Stimulated activated CD8-positive, alpha-beta memory T cell treated with anti-CD3 and anti-CD28 coated beads, Interleukin-2, amount 100 ng/mL, for 48 hours (primary cell): ENCODE data around the gene ST6GALNAC4.
"Not testable (repeated sequence)": the region's sequence is repeated elsewhere in the genome, so short reads cannot be mapped to it uniquely, and the experiment has no call there.

ENCODE experiments used
- DNase-seq, 2 donors: peaks; one replicate each; pipeline ENCODE4 v3.0.0-alpha.2; 2020; ENCODE audit warnings: low read depth in 2 of 2

ST6GALNAC4 gene

DNA sequence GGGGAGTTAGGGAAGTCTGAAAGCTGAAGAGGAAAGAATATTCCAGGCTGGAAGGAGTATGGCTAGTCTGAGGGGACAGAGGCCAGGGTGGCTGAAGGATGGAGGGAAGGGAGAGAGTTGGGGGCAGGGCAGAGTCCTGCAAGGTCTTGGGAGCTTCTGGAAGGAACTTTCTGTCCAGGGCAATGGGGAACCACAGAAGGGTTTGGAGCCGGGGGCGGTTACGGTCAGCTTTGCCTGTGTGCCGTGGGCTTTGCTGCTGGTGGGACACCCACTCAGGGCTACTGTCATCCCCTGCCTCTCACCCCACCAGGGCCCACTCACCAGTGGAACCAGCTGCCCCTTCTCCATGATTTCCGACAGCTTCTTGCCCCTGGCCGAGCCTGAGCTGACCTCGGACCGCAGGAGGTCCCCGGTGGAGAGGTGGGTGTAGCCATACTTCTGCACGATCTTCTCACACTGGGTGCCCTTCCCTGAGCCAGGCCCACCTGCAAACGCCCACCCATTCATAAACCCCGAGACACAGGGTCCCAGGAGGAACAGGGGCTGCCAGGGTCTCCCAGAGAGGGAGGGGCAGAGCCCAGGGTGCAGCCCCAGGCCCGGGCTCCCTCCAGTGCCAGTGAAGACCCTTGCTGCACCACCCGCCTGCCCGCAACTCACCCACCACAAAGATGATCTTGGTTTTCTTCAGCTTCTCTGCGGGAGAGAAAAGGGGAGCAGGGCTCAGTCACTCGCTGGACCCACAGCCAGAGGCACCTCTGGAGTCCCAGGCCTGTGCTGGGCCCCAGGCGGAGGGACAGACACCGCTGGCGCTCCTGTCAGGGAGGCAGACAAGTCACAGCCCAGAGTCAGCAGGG is 44.2 kb downstream of the ST6GALNAC4 start:
- DNase-seq = no peak

DNA sequence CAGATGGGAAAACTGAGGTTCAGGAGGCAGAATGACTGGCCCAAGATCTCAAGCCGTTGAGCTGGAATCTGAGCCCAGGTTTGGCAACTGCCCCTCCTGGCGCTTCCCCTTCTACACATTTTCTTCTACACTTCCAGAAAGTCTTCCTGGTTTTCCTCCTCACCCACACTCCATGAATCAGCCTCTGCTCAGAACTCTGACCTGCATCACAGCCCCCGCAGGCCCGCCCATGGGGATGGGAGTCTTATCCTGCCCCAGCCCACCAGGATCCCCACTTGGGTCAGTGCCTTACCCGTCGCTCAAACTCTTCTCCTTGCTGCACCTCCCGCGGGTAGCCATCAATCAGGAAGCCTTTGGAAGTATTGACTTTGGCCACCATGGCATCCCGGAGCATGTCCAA is 45.3 kb downstream of the ST6GALNAC4 start:
- DNase-seq = no peak

DNA sequence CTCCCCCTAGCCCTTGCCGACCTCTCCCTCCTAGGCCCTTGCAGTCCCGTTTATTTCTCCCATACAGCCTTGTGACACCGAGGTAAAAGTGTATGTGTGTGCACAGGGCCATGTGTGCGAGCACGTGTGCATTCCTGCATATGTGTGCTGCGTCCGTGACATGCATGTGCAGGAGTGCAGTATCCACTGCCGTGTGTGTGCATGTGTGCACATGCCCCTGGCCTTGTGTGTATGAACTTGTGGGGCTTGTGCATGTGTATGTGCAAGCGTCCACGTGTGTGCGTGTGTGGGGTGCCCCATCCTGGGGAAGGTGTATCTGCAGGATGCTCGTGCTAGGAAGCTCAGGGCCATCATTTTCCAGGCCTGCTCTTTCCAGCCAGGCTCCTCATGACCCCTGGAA is 46.0 kb downstream of the ST6GALNAC4 start:
- DNase-seq = no peak

DNA sequence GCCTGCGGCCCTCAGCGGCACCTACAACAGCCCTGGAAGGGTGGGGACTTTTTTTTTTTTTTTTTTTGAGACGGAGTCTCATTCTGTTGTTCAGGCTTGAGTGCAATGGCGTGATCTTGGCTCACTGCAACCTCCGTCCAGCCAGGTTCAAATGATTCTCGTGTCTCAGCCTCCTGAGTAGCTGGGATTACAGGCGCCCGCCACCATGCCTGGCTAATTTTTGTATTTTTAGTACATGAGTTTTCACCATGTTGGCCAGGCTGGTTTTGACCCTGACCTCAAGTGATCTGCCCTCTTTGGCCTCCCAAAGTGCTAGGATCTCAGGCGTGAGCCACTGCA is 46.7 kb downstream of the ST6GALNAC4 start:
- DNase-seq = not testable (repeated sequence)

DNA sequence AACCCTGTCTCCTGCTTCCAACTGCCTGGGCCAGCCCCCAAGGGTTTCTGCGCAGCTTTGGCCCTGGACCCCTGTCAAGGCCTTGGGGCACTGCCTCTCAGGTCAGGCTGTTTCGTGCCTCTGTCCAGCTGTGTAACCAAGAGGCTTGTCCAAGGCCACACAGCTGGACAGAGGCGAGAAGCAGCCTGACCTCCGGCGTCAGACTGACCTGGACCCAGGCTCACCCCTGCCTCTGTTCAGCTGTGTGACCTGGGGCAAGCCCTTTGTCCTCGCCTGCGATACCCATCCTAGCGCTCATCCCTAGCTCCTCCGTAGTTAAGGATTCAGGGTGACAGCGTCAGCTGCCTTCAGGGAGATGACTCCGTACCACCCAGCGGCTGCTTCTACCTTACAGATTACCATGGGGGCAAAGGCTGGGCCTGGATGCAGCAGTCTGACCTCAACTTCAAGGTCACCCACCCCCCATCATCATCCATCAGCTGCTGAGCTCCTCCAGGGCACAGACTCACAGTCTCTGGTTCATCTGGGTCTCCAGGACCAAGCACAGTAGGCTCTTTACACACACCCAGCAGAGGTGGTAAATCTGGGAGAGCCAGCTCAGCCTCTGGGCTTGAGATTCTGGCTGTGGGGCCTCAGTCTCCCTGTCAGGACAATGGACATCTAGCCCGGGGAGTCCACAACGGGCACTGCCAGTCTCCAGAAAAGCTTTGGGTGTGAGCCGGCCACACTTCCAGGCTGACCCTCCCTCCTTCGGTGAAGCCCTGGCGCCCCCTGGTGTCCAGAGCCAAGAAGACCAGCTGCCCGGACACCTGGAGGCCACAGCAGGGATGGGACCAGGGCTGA is 47.3 kb downstream of the ST6GALNAC4 start:
- peak; percentile 81 to 84 for DNase-seq

DNA sequence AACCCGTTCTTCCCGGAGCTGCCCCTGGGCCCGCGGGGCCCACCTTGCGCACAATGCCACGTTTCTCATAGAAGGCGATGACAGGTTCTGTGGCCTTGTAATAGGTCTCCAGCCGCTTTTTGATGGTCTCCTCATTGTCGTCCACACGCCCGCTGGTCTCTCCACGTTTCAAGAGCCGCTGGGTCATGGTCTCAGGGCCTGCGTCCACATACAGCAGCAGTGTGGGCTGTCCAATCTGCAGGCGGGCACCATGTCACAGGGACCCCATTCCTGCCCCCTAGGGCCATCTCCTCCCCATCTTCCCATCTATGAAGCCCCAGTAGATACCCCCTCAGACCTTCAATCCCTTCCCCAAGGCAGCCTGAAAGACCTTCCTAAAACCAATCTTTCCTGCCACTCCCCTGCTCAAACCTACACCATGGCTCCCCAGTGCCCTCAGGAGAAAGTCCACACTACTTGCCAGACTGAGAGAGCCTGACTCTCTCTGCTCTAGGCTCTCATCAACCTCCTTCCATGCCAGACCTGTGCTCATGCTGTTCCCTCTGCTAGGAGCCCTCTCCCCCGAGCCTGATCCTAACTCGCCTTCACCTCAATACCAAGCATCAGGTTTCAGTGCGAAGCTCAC is 48.5 kb downstream of the ST6GALNAC4 start:
- no peak for DNase-seq

DNA sequence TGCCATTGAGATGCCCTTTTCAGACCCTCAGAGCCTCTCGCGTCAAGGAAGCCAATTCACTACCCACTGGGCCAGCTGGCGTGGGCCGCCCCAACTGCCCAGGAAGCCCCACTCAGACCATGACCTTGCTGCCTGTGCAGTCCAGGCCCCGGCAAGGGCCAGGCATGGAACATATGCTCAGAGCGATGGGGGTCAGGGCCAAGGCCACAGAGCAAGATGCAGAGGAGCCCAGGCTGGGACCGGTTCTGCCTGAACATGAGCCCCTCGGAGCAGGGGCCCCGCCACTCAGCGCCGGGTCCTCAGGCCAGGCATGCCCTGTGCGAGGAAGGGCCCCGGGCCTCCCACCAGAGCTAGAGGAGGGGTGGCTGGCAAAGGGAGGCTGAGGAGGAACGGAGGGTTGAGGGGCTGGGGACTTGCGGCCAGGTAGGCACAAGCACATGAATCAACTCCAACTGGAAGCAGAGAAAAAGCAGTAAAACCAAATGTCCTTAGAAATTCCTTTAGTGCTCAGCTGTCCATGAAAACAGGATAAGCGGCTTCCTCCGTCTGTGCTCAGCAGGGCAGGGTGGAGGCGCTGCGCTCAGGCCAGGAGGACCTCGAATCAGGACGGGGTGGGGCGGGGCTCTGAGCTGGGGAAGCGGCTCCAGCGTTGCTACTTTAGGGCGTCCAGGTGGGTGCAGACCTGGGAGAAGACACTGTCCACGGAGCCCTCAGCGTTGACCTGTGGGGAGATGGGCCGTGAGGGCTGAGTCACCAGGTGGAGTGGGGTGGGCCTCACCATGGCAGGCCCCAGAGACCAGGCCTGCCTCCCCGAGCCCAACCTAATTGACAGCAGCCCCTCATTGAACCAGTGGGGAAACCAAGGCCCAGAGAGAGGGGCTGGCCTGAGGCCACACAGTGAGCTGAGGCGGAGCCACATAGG is 49.2 kb downstream of the ST6GALNAC4 start:
- DNase-seq = no peak

DNA sequence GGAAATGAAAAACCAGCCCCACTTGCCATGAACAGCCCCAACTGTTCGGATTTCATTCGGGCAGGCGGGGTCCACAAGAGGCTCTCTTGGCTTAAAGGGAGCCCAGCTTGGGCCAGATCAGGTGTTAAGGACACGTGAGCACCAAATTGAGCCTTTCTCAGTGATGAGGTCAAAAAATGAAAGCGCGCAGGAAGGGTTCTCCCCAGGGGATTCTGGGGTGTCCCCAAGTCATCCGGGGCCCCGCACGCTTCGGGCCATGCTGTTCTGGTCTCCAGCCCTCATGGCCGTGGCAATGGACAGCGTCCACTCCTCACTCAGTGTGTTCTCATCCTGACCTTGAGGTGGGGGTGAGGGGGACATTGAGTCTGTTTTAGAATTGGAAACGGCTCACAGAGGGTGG is 50.3 kb downstream of the ST6GALNAC4 start:
- DNase-seq = no peak

DNA sequence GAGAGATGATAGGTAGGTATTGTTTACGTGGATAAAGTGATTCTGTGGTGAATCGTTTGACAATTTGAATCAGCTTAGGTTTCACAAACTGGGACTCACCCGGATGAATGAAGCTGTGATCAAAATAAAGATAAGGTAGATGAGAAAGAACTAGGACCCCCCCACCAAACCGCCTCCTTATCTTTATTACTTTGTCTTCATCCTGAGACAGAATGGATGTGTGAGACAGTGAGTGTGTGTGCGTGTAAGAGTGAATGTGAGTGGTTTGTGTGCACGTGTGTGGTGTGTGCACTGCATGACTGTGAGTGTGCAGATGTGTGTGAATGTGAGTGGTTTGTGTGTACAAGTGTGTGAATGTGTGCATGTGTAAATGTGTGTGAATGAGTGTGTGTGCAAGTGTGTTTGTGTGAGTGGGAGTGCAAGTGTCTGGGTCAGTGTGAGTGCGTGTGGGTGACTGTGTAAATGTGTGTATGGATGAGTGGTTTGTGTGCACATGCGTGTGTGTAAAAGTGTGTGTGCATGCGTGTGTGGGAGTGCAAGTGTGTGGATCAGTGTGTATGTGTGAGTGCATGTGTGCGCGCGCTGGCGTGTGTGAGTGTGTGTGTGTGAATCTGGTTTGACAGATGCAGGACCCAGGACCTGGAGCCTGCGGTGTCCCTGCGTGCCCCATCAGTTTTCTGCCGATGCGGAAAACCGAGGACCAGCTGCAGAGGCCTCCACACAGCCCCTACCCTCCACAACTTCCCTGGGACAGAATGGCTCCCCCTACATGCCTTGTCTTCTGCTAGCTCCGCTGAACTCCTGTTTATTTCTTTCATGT is 51.0 kb downstream of the ST6GALNAC4 start:
- no peak for DNase-seq

DNA sequence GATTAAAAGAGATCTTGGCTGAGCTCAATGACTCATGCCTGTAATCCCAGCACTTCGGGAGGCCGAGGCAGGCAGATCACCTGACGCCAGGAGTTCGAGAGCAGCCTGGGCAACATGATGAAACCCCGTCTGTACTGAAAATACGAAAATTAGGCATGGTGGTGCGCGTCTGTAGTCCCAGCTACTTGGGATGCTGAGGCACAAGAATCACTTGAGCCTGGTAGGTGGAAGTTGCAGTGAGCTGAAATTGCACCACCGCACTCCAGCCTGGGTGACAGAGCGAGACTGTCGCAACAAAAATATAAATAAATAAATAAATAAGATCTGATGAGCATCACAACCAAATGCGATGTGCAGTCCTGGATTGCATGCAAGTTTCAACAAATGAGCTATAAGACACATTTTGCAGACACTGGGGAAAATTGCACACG is 53.6 kb downstream of the ST6GALNAC4 start:
- no peak for DNase-seq

DNA sequence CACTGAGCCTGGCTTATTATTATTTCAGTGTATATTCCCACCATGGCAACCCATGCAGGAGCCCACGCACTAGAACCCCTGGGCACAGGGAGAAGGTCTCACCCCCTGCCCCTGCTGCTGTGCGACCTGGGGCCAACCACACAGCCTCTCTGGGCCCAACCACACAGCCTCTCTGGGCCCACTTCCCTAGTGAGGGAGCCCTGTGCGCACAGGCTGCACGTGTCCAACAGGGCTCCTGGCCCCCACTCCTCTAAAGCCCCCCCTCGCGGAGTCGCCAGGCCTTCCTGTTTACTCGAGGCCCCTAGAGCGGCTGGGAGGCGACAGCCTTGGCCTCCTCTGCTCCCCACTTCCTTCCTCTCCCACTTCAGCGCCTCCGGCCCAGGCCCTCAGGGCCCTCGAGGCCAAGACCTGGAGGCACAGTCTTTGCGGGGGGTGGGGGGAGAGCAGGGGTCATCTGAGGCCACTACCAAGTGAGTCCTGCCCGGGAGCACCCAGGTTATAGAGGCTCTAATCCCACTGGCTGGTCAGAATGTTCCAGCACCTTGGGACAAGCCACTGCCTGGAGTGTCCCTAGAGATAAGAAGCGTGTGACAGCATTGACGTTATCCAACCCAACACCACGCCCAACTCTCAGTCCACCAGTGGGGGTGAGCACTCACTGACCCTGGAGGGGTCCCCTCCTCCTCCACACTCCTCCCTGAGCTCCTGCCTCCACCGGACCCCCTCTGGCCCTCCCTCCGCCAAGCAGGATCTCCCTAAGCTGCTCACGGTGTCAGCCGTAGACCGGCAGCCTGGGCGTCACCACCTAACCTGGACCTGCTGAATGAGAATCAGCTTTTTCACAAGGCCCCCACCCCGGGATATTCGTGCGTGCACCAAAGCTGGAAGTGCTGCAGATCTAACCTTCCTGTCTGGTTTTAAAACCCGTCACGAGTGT is 54.5 kb downstream of the ST6GALNAC4 start:
- DNase-seq = no peak

DNA sequence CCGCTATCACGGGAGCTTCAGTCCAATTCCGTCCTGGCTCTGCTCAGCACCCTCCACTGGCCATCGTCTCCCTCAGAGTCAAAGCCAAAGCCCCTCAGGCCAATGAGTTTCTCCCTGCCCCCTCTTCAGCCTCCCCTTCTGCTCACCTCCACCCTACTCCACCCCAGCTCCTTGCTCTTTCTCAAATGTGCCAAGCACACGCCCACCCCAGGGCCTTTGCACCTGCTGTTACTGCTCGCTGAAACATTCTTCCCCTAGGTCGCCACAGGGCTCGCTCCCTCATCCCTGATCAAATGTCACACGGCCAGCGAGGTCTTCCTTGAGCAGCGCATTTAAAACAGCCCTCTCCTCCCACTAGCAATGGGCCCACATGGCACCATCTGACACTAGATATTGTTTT is 56.1 kb downstream of the ST6GALNAC4 start:
- no peak for DNase-seq

DNA sequence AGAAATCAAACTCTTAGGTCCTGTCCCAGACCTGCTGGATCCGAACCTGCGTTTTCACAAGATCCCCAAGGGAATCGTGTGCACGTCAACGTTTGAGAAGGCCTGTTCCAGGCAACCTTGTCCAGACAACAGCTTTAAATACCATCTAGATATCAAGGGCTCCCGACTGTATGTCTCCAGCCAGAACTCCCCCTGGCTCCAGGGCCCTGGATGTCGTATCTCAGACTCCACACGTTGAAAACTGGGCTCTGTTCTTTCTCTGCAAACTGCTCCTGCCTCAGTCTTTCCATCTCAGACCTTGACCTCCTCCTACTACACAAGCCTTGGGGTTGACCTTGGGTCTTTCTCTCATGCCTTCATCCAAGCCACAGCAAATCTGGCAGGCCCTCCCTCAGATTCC is 56.6 kb downstream of the ST6GALNAC4 start:
- DNase-seq = no peak

DNA sequence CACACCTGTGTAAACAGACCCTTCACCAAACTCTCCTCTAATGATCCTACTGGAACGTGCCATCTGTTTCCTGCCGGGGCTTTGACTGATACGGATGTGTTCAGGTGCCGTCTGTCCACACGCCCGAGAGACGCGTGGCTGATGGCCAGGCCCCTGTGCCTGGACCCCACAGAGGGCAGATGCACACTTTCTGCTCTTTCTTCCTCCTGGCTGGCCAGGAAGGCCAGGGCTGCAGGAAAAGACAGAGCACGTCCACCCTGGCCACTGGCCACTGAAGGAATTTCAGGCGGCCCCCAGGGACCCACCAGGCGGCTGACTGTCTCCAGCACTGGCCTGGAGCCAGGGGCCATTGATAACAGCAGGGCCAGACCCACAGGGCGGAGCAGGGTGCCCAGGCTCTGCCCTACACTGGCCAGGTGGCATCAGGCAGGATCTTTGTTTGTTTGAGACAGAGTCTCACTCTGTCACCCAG is 58.8 kb downstream of the ST6GALNAC4 start:
- no peak for DNase-seq
